HG02970 (cell line): ENCODE results near the gene CNNM2.

Source experiments
- ATAC-seq: cut with Tn5 transposase; IDR thresholded peaks from one replicate; pipeline ENCODE4 v1.9.1; 2021; ENCODE audit warnings: mild to moderate bottlenecking, moderate library complexity, moderate number of reproducible peaks; ENCODE audit not compliant: unreplicated experiment, low FRiP score

CNNM2 gene

DNA sequence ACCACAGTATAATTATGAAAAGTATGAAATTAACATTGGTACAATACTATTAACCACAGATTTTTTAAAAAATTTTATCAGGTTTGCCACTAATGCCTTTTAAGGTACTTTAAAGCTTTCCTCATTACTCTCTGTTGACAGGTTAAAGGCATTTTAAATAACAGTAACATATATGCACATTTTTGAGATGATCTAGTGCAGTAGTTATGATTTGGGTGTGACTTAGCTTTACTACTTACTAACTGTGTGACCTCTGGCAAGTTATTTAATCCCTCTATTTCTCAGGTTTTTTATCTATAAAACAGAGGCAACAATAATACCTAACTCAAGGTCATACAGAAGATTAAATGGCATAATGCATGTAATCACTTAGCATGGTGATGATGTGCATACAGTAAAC is 180.1 kb downstream of the CNNM2 start:
- no peak for ATAC-seq

DNA sequence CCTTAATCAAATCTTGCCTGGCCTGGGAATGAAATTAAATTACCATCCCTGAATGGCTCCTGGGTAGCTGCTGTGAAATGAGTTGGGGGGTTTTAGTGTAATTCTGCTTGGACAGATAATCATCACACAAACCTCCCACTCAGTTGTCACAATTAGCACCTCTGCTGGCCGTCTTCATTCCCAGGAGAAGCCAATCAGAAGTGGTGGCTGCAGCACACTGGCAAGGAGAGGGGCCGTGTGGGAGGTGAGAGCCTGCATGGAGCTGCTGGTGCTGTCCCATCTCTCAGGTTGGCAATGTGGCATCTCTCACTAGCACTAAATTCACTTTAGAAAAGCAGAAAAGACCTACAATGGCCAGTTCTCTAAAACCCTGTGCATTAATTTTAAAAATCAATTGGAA is 182.5 kb downstream of the CNNM2 start:
- ATAC-seq = no peak

DNA sequence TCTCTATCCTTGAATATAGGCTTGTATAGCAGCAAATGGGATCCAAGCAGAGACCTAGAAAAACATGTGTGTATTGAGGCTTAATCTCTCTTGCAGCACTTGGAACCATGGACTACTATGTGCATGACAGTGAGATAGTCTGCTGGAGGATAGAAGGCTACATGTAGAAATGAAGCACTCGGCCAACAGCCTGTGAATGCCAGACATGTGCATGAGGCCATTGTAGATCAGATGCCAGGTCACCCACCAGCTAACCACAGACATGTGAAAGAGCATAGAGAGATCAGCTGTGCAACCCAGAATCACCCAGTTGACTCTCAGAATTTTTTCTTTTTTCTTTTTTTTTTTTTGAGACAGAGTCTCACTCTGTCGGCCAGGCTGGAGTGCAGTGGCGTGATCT is 184.1 kb downstream of the CNNM2 start:
- ATAC-seq = no peak

GRCh38 chr10:103103989-103104388 is 185.9 kb downstream of the CNNM2 start:
- no peak for ATAC-seq

GRCh38 chr10:103104721-103105120 is 186.6 kb downstream of the CNNM2 start:
- ATAC-seq = no peak

DNA sequence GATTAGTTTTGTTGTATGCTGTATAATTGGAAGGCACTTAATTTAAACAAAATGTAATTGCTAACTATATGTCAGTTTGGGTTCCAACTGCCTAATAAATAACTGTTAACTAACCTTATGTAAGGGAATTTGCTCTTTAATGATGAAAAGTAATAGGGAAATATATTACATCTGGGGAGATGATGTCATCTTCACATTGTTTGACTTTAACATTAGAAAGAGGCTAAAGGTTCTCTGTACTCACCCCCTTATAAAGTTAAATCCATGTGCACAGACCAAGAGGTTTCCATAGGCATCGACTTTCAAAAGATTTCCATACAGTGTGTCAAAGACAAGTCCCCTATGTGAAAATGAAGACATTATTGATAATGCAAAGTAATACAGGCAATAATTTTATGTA is 187.4 kb downstream of the CNNM2 start:
- ATAC-seq = no peak

DNA sequence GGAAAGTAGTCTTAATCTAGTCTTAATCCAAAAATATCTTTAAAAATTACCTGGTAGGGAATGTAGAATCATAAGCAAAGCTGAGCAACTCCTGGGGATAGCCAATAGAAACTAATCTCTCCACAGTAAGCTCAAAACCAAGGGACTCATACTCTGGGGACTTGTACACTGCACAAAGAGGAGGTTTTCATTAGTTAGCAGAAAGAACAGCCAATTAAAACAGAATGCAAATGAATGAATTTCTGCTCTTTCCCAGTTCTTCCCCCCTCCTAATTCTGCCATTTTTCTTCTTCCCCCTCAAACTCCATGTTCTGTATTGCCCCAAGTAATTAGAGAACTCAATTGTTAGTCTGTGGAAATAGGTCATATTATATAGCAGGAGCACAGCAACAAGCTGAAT is 188.4 kb downstream of the CNNM2 start:
- ATAC-seq = no peak

GRCh38 chr10:103109821-103110220 is 191.7 kb downstream of the CNNM2 start:
- ATAC-seq = no peak

GRCh38 chr10:103110407-103110806 is 192.3 kb downstream of the CNNM2 start:
- ATAC-seq = no peak

DNA sequence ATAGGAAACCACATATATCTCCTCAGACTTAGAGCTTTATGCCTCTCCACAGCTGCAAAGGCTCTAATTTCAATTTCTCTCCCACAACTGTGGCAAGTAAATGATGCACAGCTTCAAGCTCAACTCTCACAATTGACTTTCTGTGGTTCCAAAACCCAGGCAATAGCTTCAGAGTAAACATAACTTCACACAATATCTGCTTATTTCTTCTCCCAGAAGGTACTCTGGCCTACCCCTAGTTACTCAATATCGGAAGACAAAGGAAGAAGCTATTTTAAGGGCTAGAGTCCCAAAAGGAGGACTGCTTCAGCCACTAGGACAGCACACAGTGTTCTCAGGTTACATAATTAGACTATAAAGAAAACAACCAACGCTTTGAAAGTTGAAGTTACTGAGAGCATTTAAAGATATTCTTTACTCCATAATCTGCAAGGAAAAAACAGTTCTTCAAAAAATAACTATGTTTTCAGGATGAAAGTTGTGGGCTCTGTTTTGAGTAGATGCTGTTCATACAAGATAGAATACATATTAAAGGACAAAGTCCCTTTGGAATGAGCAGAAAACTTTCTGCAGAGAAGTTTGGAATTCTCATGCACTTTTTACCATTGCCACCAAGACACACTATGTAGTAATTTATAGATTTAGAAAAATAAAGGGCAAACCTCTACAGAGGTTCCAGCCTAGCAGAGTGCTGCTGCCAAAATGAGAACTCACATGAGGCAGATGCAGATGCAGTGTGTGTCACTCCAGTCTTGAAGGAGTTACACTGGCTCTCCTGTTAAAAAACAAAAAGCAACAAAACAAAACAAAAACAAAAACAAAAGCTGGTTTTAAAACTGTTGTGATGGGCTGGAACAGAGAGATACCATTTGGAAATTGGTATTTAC is 193.2 kb downstream of the CNNM2 start:
- peak; percentile 45 for ATAC-seq

GRCh38 chr10:103111918-103112877 is 194.1 kb downstream of the CNNM2 start:
- peak; percentile 64 for ATAC-seq

GRCh38 chr10:103114876-103115275 is 196.8 kb downstream of the CNNM2 start:
- no peak for ATAC-seq

DNA sequence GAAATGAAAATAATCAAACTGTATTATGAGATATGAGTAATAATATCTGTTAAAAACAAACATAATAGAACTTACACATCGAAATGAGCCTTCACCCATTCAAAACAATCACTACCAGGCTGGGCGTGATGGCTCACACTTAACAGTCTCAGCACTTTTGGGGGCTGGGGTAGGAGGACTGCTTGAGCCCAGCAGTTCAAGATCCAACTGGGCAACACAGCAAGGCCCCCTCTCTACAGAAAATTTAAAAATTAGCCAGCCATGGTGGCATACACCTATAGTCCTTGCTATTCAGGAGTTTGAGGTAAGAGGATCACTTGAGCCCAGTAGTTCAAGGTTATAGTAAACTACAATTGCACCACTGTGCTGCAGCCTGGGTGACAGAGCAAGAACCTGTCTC is 199.2 kb downstream of the CNNM2 start:
- no peak for ATAC-seq

- no peak for ATAC-seq
Measured at GRCh38 chr10:103120546-103120945, 202.5 kb downstream of the CNNM2 start.

GRCh38 chr10:103120977-103121735 is 203.1 kb downstream of the CNNM2 start:
- no peak for ATAC-seq

DNA sequence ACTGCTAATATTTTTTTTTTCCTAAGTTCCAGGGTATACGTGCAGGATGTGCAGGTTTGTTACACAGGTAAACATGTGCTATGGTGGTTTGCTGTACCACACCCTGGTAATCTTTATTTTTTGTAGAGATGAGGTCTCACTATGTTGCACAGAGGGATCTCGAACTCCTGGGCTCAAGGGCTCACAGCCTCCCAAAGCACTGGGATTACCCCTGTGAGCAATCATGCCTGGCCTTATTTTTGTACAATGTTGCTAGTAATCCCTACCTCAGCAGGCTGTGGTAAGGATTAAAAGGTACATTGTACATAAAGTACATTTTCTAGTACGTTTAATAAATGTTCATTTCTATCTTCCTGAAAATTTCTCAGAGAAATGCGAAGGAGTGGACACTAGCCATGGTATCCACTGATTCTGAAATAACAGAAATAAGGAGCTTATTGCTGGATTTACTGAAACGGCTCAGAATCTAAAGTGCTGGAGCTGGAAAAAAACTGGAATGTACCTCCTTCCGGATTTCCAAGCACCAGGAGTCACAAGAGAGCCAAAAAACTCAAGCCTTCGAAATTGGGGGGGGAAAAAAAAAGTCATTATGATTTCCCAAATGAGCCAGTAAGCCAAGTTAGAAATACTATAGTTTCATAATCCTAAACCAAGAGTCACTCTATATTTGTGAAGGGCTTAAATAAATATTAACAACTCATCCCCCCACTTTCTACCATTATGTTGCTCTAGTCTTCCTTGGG is 205.4 kb downstream of the CNNM2 start:
- no peak for ATAC-seq

- ATAC-seq = no peak
Measured at GRCh38 chr10:103124420-103125096, 206.5 kb downstream of the CNNM2 start.

GRCh38 chr10:103125323-103126267 is 207.5 kb downstream of the CNNM2 start:
- no peak for ATAC-seq
